Epithelial cell of esophagus (primary cell): ENCODE measurements around the gene ZNF724.
A peak's percentile ranks its signal among the peaks of the same experiment; 100 is the strongest.
"Not testable (repeated sequence)": the region's sequence is repeated elsewhere in the genome, so short reads cannot be mapped to it uniquely, and the experiment has no call there.

ENCODE experiments used
- DNase-seq: peaks from one replicate; pipeline ENCODE4 v3.0.0; 2010; ENCODE audit warnings: low read depth
- H3K4me3 ChIP-seq: 2 replicates; pipeline ENCODE4 v1.5.1; 2011; ENCODE audit warnings: mild to moderate bottlenecking, low read length, control low read depth
- CTCF ChIP-seq: IDR thresholded peaks from 2 replicates; pipeline ENCODE4 v1.5.1; 2011; ENCODE audit warnings: low read depth, mild to moderate bottlenecking, low read length, control low read depth, inconsistent platforms; ENCODE audit not compliant: insufficient read depth; ENCODE audit errors: missing control alignments

Gene ZNF724

GRCh38 chr19:23281663-23282276 is 31.6 kb upstream of the ZNF724 start:
- H3K4me3 ChIP-seq = no peak overlapping the region
- no peak for TF ChIP-seq CTCF
- no peak for DNase-seq

- DNase-seq = peak; percentile 34
- not testable (repeated sequence) for H3K4me3 ChIP-seq
Measured at GRCh38 chr19:23278118-23278517, 27.9 kb upstream of the ZNF724 start.

GRCh38 chr19:23273590-23274412 is 23.6 kb upstream of the ZNF724 start:
- TF ChIP-seq CTCF = no peak
- H3K4me3 ChIP-seq = peak overlapping the region; percentile 85
- DNase-seq = peak; percentile 89

- TF ChIP-seq CTCF = no peak
- peak overlapping the region; percentile 85 for H3K4me3 ChIP-seq
- peak; percentile 26 for DNase-seq
Measured at GRCh38 chr19:23273022-23273589, 22.9 kb upstream of the ZNF724 start.

GRCh38 chr19:23263870-23264590 is 13.8 kb upstream of the ZNF724 start:
- TF ChIP-seq CTCF = no peak
- H3K4me3 ChIP-seq = no peak overlapping the region
- peak; percentile 67 for DNase-seq

GRCh38 chr19:23263396-23263795 is 13.2 kb upstream of the ZNF724 start:
- H3K4me3 ChIP-seq = no peak overlapping the region
- no peak for TF ChIP-seq CTCF
- no peak for DNase-seq

- DNase-seq = no peak
- H3K4me3 ChIP-seq = no peak overlapping the region
- TF ChIP-seq CTCF = no peak
Measured at GRCh38 chr19:23262920-23263319, 12.7 kb upstream of the ZNF724 start.
